Heart right ventricle (tissue), 16 donors: ENCODE measurements around the gene ZBTB8OS. TPM values are rescaled to one million over a fixed set of nuclear protein-coding genes. Genes with fewer than 3 reads are reported as not detected.
A peak's percentile ranks its signal among the peaks of the same experiment; 100 is the strongest.
"Not testable (repeated sequence)": the region's sequence is repeated elsewhere in the genome, so short reads cannot be mapped to it uniquely, and the experiment has no call there.

Experiments used
- ATAC-seq, 8 donors: fragments of 200-7000 bp; cut with Tn5 transposase; one replicate each; pipeline ENCODE4 v1.9.1; 2020; ENCODE audit warnings: mild to moderate bottlenecking in 8 of 8, moderate library complexity in 8 of 8, moderate number of reproducible peaks in 1 of 8
- DNase-seq, 2 donors: peaks; one replicate each; pipeline ENCODE4 v3.0.0-alpha.2; 2020
- H3K27ac ChIP-seq, 10 donors: fragments of 200-600 bp; sonication (generic) in 2 of 10; one replicate each; pipeline versions ENCODE4 v1.5.0 to v1.8.0; 2020 to 2022; ENCODE audit warnings: mild to moderate bottlenecking in 3 of 10
- H3K27me3 ChIP-seq, 7 donors: fragments of 200-600 bp; one replicate each; pipeline ENCODE4 v1.8.0; 2021 to 2022; ENCODE audit warnings: mild to moderate bottlenecking in 2 of 7
- H3K36me3 ChIP-seq, 9 donors: fragments of 200-600 bp; sonication (generic) in 1 of 9; one replicate each; pipeline versions ENCODE4 v1.5.0 to v1.8.0; 2020 to 2022; ENCODE audit warnings: mild to moderate bottlenecking in 2 of 9
- H3K4me1 ChIP-seq, 9 donors: fragments of 200-600 bp; sonication (generic) in 1 of 9; one replicate each; pipeline versions ENCODE4 v1.5.0 to v1.8.0; 2020 to 2022; ENCODE audit warnings: mild to moderate bottlenecking in 4 of 9
- H3K4me3 ChIP-seq, 10 donors: fragments of 200-600 bp; sonication (generic) in 2 of 10; one replicate each; pipeline versions ENCODE4 v1.5.0 to v1.8.0; 2020 to 2022; ENCODE audit warnings: mild to moderate bottlenecking in 7 of 10, moderate library complexity in 2 of 10
- H3K9me3 ChIP-seq, 11 donors: fragments of 200-600 bp in 10 of 11; sonication (generic) in 2 of 11; one replicate each; pipeline versions ENCODE4 v1.5.0 to v1.8.0; 2013 to 2022; ENCODE audit warnings: mild to moderate bottlenecking in 2 of 11, control low read depth in 1 of 11, moderate library complexity in 1 of 11
- CTCF ChIP-seq, 9 donors: fragments of 200-600 bp; sonication (generic) in 2 of 9; IDR thresholded peaks; one replicate each; pipeline versions ENCODE4 v1.5.0 to v1.8.0; 2021 to 2022; ENCODE audit warnings: antibody characterized with exemption in 9 of 9, mild to moderate bottlenecking in 5 of 9, moderate library complexity in 1 of 9
- WGBS, 2 donors: extraction: QIAGEN DNeasy Blood & Tissue Kit; methylation state at CpG; one replicate each; pipeline ENCODE4 v1.1.7; 2013; ENCODE audit warnings: inconsistent platforms in 1 of 2; 5-methylcytosine and 5-hydroxymethylcytosine counted together
- intact Hi-C, 10 donors: fragments of 100-400 bp; cut with DNase I; formaldehyde crosslinking; loops; one replicate each; pipeline versions ENCODE4 v1.11.1 to v1.14.2; 2022
- polyA plus RNA-seq, 2 donors: library from polyadenylated mRNA; stranded (reverse); fragments of 200-250 nt; gene quantifications; one replicate each; pipeline ENCODE4 v1.2.3, GENCODE V29; 2013
- total RNA-seq, 10 donors: library from RNA; stranded (reverse); fragmentation: NEBNext Ultra II Directional in 3 of 10; extraction: Animal tissue kit (Norgen Biotek cat#: 25700) in 3 of 10; gene quantifications; one replicate each; pipeline versions ENCODE4 v1.2.1 to v1.2.4, GENCODE V29; 2021 to 2023
- donor health status: Arrhythmogenic right ventricular cardiomyopathy.
- donor health status: ischemic (EF 13 %, LVEDD 7.1; RV severe dilation, severe dysfunction).
- donor health status: healthy with polysubstance abuse.
- donor health status: DM: no; HTN: yes; CAD: no.
- donor health status: DM: no; HTN: no; CAD: no.
- donor health status: ischemic (EF 25% LVEDD 6.9; RV normal size, moderate dysfunction).
- donor health status: ischemic (EF 25% LVEDD 5.7; RV mildly dilated, moderate dysfunction).
- donor health status: healthy.
- donor health status: DM: yes; HTN: yes; CAD: no.
- donor health status: Ischemic cardiomyopathy.
- donor health status: ischemic (EF 35%, LVEDD 5.7; RV mildly dilated, moderate dysfunction).
- donor health status: nonischemic (EF 11% LVEDD 7.7; RV severe dilation, severe dysfunction).
- donor health status: DM: yes; HTN: yes; CAD: no.
- donor health status: PGD.
- donor health status: ischemic (EF 29% LVEDD 5.4; RV normal size, mild dysfunction).
- donor health status: nonischemic (EF 23%, LVEDD 6.1; RV moderate dilation, normal function).

The ZBTB8OS gene
- total and polyA plus RNA-seq, 12 donors, result 27.5 to 65.0 (median 33.4) TPM

DNA sequence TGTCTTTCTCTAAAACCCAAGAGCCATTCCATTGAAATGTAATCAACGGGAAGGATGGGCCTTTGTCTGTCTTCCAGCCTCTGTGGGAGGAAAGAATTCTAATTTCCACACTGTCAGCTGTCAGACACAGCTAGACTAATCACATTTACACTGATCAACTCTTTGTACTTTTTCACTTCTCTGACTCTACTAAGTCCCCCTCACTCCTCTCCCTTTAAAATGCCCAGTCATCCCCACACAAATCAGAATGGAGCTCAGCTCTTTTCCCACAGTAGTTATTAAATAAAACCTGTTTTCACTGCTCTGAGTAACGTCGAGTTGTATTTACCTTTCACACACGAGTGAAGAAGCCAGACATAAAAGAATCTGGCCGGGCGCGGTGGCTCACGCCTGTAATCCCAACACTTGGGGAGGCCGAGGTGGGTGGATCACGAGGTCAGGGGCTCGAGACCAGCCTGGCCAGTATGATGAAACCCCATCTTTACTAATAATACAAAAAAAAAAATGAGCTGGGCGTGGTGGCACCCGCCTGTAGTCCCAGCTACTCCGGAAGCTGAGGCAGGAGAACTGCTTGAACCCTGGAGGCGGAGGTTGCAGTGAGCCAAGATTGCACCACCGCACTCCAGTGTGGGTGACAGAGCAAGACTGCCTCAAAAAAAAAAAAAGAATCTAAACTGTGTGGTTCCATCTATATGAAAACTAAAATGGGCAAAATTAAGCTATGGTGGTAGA, 13.3 kb downstream of the ZBTB8OS start:
- H3K27me3 ChIP-seq, result no peaks in the 10 kb centered on the region
- WGBS, 2 donors, result 86 to 90% methylated on average over 16 of the region's 16 CpGs
- H3K9me3 ChIP-seq, result no peaks in the 10 kb centered on the region
- no peak for DNase-seq
- H3K27ac ChIP-seq, result peak overlapping the region in 1 of 10 donors; percentile 7
- no peak for ATAC-seq
- TF ChIP-seq CTCF (IDR thresholded peaks at IDR 0.05), result no peak
- intact Hi-C loops, result no loop called here
- no peak overlapping the region for H3K4me3 ChIP-seq
- H3K36me3 ChIP-seq, result peaks cover 0 to 52% (median 10%) of the 10 kb centered on the region in 9 donors
- peaks cover 0 to 7% (median 0%) of the 10 kb centered on the region in 9 donors for H3K4me1 ChIP-seq

DNA sequence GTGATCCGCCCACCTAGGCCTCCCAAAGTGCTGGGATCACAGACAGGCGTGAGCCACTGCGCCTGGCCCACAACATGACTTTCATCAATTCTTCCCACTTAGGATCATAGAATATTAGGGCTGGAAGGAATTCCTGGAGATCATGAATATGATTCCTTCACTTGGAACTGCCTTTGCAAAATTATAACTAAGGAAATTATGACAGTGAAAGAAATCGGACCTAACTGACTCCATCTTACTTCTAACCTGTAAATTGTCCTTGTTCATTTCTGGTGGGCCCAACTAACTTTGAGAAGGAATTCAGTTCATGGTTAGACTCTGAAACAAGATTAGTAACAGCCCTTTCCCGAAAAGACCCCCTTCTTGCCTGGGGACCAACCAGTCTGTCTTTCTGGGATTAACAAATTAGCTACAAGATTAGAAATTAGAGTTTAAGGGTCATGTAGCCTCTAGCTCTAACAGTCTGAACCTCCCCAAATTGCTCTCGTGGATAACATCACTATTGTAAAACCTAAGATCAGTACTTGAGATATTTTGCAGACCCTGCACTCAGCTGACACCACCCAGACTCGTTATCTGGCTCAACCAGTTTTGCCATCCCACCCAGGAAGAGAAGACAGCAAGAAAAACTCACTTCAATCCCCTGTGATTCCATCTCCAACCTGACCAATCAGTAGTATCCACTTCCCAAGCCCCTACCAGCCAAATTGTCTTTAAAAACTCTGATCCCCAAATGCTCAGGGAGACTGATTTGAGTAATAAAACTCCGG, 14.7 kb downstream of the ZBTB8OS start:
- Histone ChIP-seq H3K27ac (no peak overlapping the region), H3K4me1 (peaks cover 0 to 7% (median 0%) of the 10 kb centered on the region in 9 donors), H3K36me3 (peaks cover 0 to 66% (median 11%) of the 10 kb centered on the region in 9 donors), H3K4me3 (no peak overlapping the region), H3K9me3 (no peaks in the 10 kb centered on the region), H3K27me3 (no peaks in the 10 kb centered on the region)
- WGBS, 2 donors, result 90 to 95% methylated on average over 8 of the region's 8 CpGs
- intact Hi-C loops, result no loop called here
- TF ChIP-seq CTCF (IDR thresholded peaks at IDR 0.05), result no peak
- DNase-seq (no peak), ATAC-seq (no peak)

DNA sequence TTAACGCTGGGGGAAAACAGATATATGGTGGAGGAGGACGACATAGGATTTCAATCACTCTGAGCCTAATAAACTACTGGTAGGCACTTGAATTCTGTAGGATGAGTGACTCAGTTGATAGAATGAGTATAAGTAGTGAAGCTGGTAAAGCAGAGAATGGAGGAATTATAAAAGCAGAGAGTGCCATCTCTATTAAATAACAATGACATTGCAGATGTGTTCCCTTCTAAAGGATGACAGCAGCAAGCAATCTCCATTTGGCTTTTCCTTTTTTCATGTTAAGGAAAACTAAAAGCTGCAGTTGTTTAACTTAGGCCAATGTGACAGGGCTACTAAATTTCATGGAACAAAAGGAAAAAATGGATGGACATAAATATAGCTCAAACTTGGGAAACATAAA, 17.5 kb downstream of the ZBTB8OS start:
- no peak overlapping the region for H3K27ac ChIP-seq
- H3K4me1 ChIP-seq, result peaks cover 0 to 5% (median 0%) of the 10 kb centered on the region in 9 donors
- no peak overlapping the region for H3K4me3 ChIP-seq
- intact Hi-C loops, result no loop called here
- no peak for TF ChIP-seq CTCF (IDR thresholded peaks at IDR 0.05)
- H3K36me3 ChIP-seq, result peaks cover 0 to 74% (median 11%) of the 10 kb centered on the region in 9 donors
- ATAC-seq (no peak), DNase-seq (no peak)
- H3K9me3 ChIP-seq, result no peaks in the 10 kb centered on the region
- no peaks in the 10 kb centered on the region for H3K27me3 ChIP-seq
- 78 to 82% methylated on average over 2 of the region's 2 CpGs for WGBS, 2 donors

DNA sequence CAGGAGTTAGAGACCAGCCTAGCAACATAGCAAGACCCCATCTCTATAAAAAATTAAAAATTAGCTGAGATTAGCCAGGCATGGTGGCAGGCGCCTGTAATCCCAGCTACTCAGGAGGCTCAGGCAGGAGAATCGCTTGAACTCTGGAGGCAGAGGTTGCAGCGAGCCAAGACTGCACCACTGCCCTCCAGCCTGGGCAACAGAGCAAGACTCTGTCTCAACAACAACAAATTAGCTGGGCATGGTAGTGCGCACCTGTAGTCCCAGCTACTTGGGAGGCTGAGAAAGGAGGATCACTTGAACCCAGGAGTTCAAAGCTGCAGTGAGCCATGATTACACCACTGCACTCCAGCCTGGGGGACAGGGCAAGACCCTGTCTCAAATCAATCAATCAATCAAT, 20.2 kb downstream of the ZBTB8OS start:
- H3K27ac ChIP-seq, DNase-seq, H3K4me1 ChIP-seq, H3K9me3 ChIP-seq, H3K27me3 ChIP-seq, intact Hi-C loops, ATAC-seq, H3K4me3 ChIP-seq: not testable (repeated sequence)
- H3K36me3 ChIP-seq, result peaks cover 0 to 99% (median 11%) of the 10 kb centered on the region in 9 donors
- WGBS, 2 donors, result 98 to 99% methylated on average over 4 of the region's 4 CpGs
